HepG2 (cell line): ENCODE results near the gene PRDM8. TPM values are rescaled to one million over a fixed set of nuclear protein-coding genes. Genes with fewer than 3 reads are reported as not detected.

Experiments
- ATAC-seq: fragments of 200-7000 bp; cut with Tn5 transposase; 3 replicates; pipeline ENCODE4 v1.9.1; 2020; ENCODE audit warnings: mild to moderate bottlenecking, moderate library complexity
- BruUV-seq: library from RNA; stranded (reverse); fragments of 400-500 nt; replicated peaks from 2 replicates; lab custom pipeline; 2021; lab: Mats Ljungman, UMichigan
- CTCF ChIA-PET: fragments of 300-600 bp; formaldehyde crosslinking; extraction: SDS; loops from one replicate; lab custom pipeline; 2021; ENCODE audit warnings: low total read pairs, inconsistent platforms, low intra/inter-chr PET ratio; lab: Yijun Ruan, JAX
- POLR2A ChIA-PET: fragments of 350-600 bp; sonication (Branson Sonifier 250); formaldehyde crosslinking; loops from one replicate; lab custom pipeline; 2020; ENCODE audit warnings: antibody characterized with exemption, inconsistent platforms; lab: Yijun Ruan, JAX
- DNase-seq: peaks from one replicate; pipeline ENCODE4 v3.0.0-alpha.2; 2015; ENCODE audit warnings: low spot score
- FAIRE-seq: peaks from 3 replicates; lab custom pipeline; 2011; peaks lifted over from hg19 to GRCh38; lab: Jason Lieb, UNC
- H2AFZ ChIP-seq: one replicate; pipeline ENCODE4 v1.6.1; 2011; ENCODE audit warnings: low read length, inconsistent platforms
- H3K27ac ChIP-seq: fragments of 300-600 bp; 3 replicates; pipeline ENCODE4 v1.8.0; 2011; ENCODE audit warnings: mixed run types, mild to moderate bottlenecking, mixed read lengths, low read length, inconsistent platforms; ENCODE audit not compliant: insufficient read depth; ENCODE audit errors: extremely low read length
- H3K27me3 ChIP-seq, 2 experiments: fragments of 200-600 bp in 1 of 2; 2 replicates in 1 of 2; 3 replicates in 1 of 2; pipeline versions ENCODE4 v1.6.0 to v1.8.0; 2011; ENCODE audit warnings: low read length in 2 of 2, mild to moderate bottlenecking in 2 of 2, moderate library complexity in 2 of 2, inconsistent platforms in 1 of 2; ENCODE audit not compliant: insufficient read depth in 2 of 2, control insufficient read depth in 1 of 2
- H3K36me3 ChIP-seq, 2 experiments: fragments of 200-600 bp in 1 of 2; replicated peaks in 1 of 2; 2 replicates in 1 of 2; 3 replicates in 1 of 2; pipeline versions ENCODE4 v1.5.1 to v1.8.0; 2011; ENCODE audit warnings: low read length in 2 of 2, inconsistent platforms in 1 of 2; ENCODE audit not compliant: insufficient read depth in 2 of 2, control insufficient read depth in 1 of 2
- H3K4me1 ChIP-seq: 2 replicates; pipeline ENCODE4 v1.5.1; 2012; ENCODE audit warnings: low read length, inconsistent platforms; ENCODE audit not compliant: insufficient read depth
- H3K4me2 ChIP-seq: 2 replicates; pipeline ENCODE4 v1.6.0; 2011; ENCODE audit warnings: low read depth, low read length, inconsistent platforms
- H3K4me3 ChIP-seq, 3 experiments: fragments of 200-600 bp in 1 of 3; sonication (generic), shearing (Covaris generic) in 1 of 3; replicated peaks in 1 of 3; 2 replicates each; pipeline ENCODE4 v1.5.1; 2011 to 2016; ENCODE audit warnings: low read length in 3 of 3, inconsistent platforms in 2 of 3, low read depth in 2 of 3, mild to moderate bottlenecking in 2 of 3, control low read depth in 1 of 3, mixed read lengths in 1 of 3; ENCODE audit not compliant: insufficient read depth in 1 of 3
- H3K79me2 ChIP-seq: one replicate; pipeline ENCODE4 v1.6.1; 2011; ENCODE audit warnings: low read length, inconsistent platforms; ENCODE audit not compliant: insufficient read depth
- H3K9ac ChIP-seq: 2 replicates; pipeline ENCODE4 v1.6.0; 2011; ENCODE audit warnings: mild to moderate bottlenecking, low read depth, low read length, inconsistent platforms; ENCODE audit not compliant: insufficient read depth
- H3K9me3 ChIP-seq: 2 replicates; pipeline ENCODE4 v1.5.1; 2012; ENCODE audit warnings: mild to moderate bottlenecking, low read length
- H4K20me1 ChIP-seq: 2 replicates; pipeline ENCODE4 v1.6.0; 2011; ENCODE audit warnings: inconsistent platforms, mild to moderate bottlenecking, low read length, moderate library complexity; ENCODE audit not compliant: insufficient read depth
- ATF7-NPFF ChIP-seq: sonication (generic); formaldehyde crosslinking; IDR thresholded peaks from 2 replicates; pipeline ENCODE4 v1.8.1; 2023; ENCODE audit warnings: mild to moderate bottlenecking, low read depth, missing genetic modification reagents, moderate library complexity
- GTF2F1 ChIP-seq: fragments of 150-350 bp; IDR thresholded peaks from 2 replicates; pipeline ENCODE4 v1.6.1; 2014; ENCODE audit warnings: low read length
- KDM5B ChIP-seq: sonication (generic); formaldehyde crosslinking; IDR thresholded peaks from 2 replicates; pipeline ENCODE4 v1.4.0; 2020; ENCODE audit warnings: missing genetic modification reagents, mild to moderate bottlenecking, borderline replicate concordance
- NCOR1 ChIP-seq: fragments of 200-600 bp; sonication (generic); IDR thresholded peaks from 2 replicates; pipeline ENCODE4 v1.7.0; 2017; ENCODE audit warnings: antibody characterized with exemption, low read length, borderline replicate concordance
- POLR2AphosphoS2 ChIP-seq: IDR thresholded peaks from 2 replicates; pipeline ENCODE4 v1.6.1; 2011; ENCODE audit warnings: low read depth, low read length, improper control_type of control experiment
- SAFB2 ChIP-seq: sonication (generic); formaldehyde crosslinking; IDR thresholded peaks from 2 replicates; pipeline ENCODE4 v1.5.1; 2020; ENCODE audit warnings: missing genetic modification reagents, low read depth, mild to moderate bottlenecking, borderline replicate concordance
- ZFX ChIP-seq: sonication (generic); formaldehyde crosslinking; IDR thresholded peaks from 2 replicates; pipeline ENCODE4 v1.4.0; 2020; ENCODE audit warnings: mild to moderate bottlenecking, low read depth, missing genetic modification reagents, moderate library complexity
- ZNF264 ChIP-seq: sonication (generic); formaldehyde crosslinking; IDR thresholded peaks from 2 replicates; pipeline ENCODE4 v1.4.0; 2020; ENCODE audit warnings: missing genetic modification reagents
- WGBS: methylation state at CpG from one replicate; pipeline ENCODE4 v1.1.6; 2017; ENCODE audit warnings: low lambda C conversion rate; 5-methylcytosine and 5-hydroxymethylcytosine counted together
- in situ Hi-C: cut with HindIII; loops from 2 replicates; pipeline ENCODE4 v1.10.0; 2017; ENCODE audit warnings: low pct_unique_long_range_greater_than_20kb; ENCODE audit not compliant: extremely low pct_ligation_motif_present
- intact Hi-C: fragments of 100-400 bp; cut with micrococcal nuclease; formaldehyde crosslinking; loops from one replicate; pipeline ENCODE4 v1.10.0; 2022; ENCODE audit not compliant: unreplicated experiment
- polyA plus RNA-seq, 8 experiments: library from polyadenylated mRNA; depleted of rRNA in 3 of 8; stranded (reverse) in 7 of 8; unstranded in 1 of 8; fragments of >200 nt; fragmentation: Illumina TruSeq in 4 of 8; extraction: Trizol in 4 of 8; gene quantifications; 2 replicates each; pipeline versions ENCODE4 v1.2.1 to v1.2.3, GENCODE V29; 2011 to 2016; ENCODE audit warnings: low read depth in 4 of 8, missing spikeins in 1 of 8, mixed read lengths in 1 of 8; ENCODE audit not compliant: insufficient read depth in 1 of 8
- total RNA-seq, 5 experiments: library from RNA; depleted of rRNA; stranded (reverse); fragments of >200 nt; fragmentation: Illumina TruSeq; extraction: Trizol; gene quantifications; 2 replicates each; pipeline ENCODE4 v1.2.3, GENCODE V29; 2016; ENCODE audit warnings: low read depth in 1 of 5
- TF ChIP-seq, protein P1 (sequence below): sonication (generic); formaldehyde crosslinking; IDR thresholded peaks from 2 replicates; pipeline ENCODE4 v1.4.0; 2020; ENCODE audit warnings: missing genetic modification reagents
- TF ChIP-seq, protein P2 (sequence below): sonication (generic); formaldehyde crosslinking; IDR thresholded peaks from 2 replicates; pipeline ENCODE4 v1.4.0; 2020; ENCODE audit warnings: missing genetic modification reagents
- TF ChIP-seq, protein P3 (sequence below): sonication (generic); formaldehyde crosslinking; IDR thresholded peaks from 2 replicates; pipeline ENCODE4 v1.4.0; 2020; ENCODE audit warnings: missing genetic modification reagents, borderline replicate concordance

Gene PRDM8
- total and polyA plus RNA-seq, 2 of the 13 experiments (the other 11 are each of a cell fraction or from before 2014, with no cell fraction given), result 0.09 TPM; not detected in 1

DNA sequence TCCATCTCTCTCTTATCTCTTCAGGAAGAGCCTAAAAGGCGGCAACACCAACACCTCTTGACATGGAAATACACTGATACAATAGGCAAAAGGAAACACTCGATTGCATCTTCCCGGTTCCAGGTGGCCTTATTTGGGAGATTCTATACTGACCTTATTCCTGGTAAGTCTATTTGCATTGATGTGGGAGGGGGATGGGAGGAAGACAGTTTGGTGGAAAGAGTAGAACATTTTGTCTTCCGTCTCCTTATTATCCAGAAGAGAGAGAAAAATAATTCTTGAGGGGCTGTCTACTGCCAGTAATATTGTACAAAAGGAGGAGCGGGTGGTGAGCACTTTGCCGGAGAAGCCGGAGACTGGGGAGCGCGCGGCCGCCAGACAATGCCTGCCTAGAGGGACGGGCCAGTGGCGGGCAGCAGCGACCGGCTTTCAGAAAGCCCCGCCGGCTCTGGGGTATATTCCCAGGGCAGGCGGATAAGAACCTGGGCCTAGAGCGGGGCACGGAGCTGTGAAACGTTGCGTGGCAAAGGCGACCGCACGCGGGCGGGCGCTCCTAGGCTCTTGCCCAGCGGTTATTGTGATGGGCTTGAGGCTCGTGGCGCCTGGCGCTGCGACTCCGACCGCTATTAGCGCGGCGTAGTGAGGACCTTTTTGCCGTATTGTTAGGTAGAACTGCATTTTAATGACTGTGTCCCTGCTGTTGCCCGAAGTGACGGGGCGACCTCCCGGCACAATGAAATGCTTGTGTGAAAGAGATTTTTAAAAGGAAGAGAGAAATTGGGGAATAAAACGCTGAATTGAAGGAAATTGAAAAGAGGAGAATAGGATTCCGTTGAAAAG is 518 bp downstream of the PRDM8 start:
- H3K4me1 ChIP-seq, result no peaks in the 10 kb centered on the region
- H3K79me2 ChIP-seq, result no peaks in the 10 kb centered on the region
- DNase-seq (no peak), ATAC-seq (no peak), FAIRE-seq (no peak)
- H3K9me3 ChIP-seq, result no peaks in the 10 kb centered on the region
- no peaks in the 10 kb centered on the region for H3K36me3 ChIP-seq
- POLR2A ChIA-PET, result no interaction called here
- in situ Hi-C loops, result no loop called here
- CTCF ChIA-PET, result no interaction called here
- no peak for TF ChIP-seq POLR2AphosphoS2
- no peaks in the 10 kb centered on the region for H4K20me1 ChIP-seq
- H2AFZ ChIP-seq, result no peak overlapping the region
- peaks cover 1 to 36% of the 10 kb centered on the region in 2 experiments; a peak in 3 of 5 replicates for H3K27me3 ChIP-seq
- 46% methylated on average over 45 of the region's 45 CpGs for WGBS
- H3K4me2 ChIP-seq, result no peak overlapping the region
- no peak overlapping the region for H3K9ac ChIP-seq
- intact Hi-C loops, result no loop called here
- no peak overlapping the region for H3K27ac ChIP-seq
- no peak overlapping the region for H3K4me3 ChIP-seq
- BruUV-seq, result no TSS peak

DNA sequence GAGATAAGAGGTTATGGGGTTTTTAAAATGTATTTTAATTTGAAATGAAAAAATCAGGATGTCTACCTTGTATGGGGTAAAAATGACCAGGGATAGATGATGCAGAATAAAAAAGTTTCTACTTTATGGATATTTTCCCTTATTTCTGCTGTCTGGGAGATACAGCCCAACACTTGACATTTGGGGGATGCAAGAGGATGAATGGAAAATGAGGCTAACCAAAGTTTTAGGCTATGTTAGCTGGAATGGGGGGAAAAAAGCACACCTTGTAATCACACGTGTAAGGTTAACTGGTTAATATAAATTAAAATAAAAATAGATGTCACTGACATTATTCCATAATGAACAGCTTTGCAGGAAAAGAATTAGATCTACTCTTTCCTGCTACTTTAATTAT is 1.1 kb downstream of the PRDM8 start:
- H3K27ac ChIP-seq, result no peak overlapping the region
- no peaks in the 10 kb centered on the region for H3K4me1 ChIP-seq
- no peak for FAIRE-seq
- H3K36me3 ChIP-seq, result no peaks in the 10 kb centered on the region
- POLR2A ChIA-PET, result no interaction called here
- peaks cover 1 to 36% of the 10 kb centered on the region in 2 experiments; a peak in 3 of 5 replicates for H3K27me3 ChIP-seq
- intact Hi-C loops, result no loop called here
- WGBS, result 0% methylated on average over 1 of the region's 1 CpG
- CTCF ChIA-PET, result no interaction called here
- ATAC-seq, result no peak
- no peak overlapping the region for H3K9ac ChIP-seq
- in situ Hi-C loops, result no loop called here
- no TSS peak for BruUV-seq
- DNase-seq, result no peak
- H3K79me2 ChIP-seq, result no peaks in the 10 kb centered on the region
- H2AFZ ChIP-seq, result no peak overlapping the region
- no peak overlapping the region for H3K4me2 ChIP-seq
- H3K4me3 ChIP-seq, result no peak overlapping the region
- no peaks in the 10 kb centered on the region for H4K20me1 ChIP-seq
- no peak for TF ChIP-seq KDM5B (CRISPR knock-in tag)
- no peak for TF ChIP-seq NCOR1
- TF ChIP-seq GTF2F1, result no peak
- TF ChIP-seq ATF7-NPFF (CRISPR knock-in tag), result no peak
- TF ChIP-seq, protein P1, sequence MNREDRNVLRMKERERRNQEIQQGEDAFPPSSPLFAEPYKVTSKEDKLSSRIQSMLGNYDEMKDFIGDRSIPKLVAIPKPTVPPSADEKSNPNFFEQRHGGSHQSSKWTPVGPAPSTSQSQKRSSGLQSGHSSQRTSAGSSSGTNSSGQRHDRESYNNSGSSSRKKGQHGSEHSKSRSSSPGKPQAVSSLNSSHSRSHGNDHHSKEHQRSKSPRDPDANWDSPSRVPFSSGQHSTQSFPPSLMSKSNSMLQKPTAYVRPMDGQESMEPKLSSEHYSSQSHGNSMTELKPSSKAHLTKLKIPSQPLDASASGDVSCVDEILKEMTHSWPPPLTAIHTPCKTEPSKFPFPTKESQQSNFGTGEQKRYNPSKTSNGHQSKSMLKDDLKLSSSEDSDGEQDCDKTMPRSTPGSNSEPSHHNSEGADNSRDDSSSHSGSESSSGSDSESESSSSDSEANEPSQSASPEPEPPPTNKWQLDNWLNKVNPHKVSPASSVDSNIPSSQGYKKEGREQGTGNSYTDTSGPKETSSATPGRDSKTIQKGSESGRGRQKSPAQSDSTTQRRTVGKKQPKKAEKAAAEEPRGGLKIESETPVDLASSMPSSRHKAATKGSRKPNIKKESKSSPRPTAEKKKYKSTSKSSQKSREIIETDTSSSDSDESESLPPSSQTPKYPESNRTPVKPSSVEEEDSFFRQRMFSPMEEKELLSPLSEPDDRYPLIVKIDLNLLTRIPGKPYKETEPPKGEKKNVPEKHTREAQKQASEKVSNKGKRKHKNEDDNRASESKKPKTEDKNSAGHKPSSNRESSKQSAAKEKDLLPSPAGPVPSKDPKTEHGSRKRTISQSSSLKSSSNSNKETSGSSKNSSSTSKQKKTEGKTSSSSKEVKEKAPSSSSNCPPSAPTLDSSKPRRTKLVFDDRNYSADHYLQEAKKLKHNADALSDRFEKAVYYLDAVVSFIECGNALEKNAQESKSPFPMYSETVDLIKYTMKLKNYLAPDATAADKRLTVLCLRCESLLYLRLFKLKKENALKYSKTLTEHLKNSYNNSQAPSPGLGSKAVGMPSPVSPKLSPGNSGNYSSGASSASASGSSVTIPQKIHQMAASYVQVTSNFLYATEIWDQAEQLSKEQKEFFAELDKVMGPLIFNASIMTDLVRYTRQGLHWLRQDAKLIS (CRISPR knock-in tag), result no peak
- TF ChIP-seq, protein P2, sequence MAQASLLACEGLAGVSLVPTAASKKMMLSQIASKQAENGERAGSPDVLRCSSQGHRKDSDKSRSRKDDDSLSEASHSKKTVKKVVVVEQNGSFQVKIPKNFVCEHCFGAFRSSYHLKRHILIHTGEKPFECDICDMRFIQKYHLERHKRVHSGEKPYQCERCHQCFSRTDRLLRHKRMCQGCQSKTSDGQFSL (CRISPR knock-in tag), result no peak
- no peak for TF ChIP-seq ZFX (CRISPR knock-in tag)
- TF ChIP-seq ZNF264 (CRISPR knock-in tag), result no peak
- TF ChIP-seq SAFB2 (CRISPR knock-in tag), result no peak
- TF ChIP-seq, protein P3, sequence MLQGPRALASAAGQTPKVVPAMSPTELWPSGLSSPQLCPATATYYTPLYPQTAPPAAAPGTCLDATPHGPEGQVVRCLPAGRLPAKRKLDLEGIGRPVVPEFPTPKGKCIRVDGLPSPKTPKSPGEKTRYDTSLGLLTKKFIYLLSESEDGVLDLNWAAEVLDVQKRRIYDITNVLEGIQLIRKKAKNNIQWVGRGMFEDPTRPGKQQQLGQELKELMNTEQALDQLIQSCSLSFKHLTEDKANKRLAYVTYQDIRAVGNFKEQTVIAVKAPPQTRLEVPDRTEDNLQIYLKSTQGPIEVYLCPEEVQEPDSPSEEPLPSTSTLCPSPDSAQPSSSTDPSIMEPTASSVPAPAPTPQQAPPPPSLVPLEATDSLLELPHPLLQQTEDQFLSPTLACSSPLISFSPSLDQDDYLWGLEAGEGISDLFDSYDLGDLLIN (CRISPR knock-in tag), result no peak
- H3K9me3 ChIP-seq, result no peaks in the 10 kb centered on the region
